HG03460 (cell line): ENCODE results near the gene IGSF6.
"Not testable (repeated sequence)": the region's sequence is repeated elsewhere in the genome, so short reads cannot be mapped to it uniquely, and the experiment has no call there.

Experiments
- ATAC-seq: cut with Tn5 transposase; IDR thresholded peaks from one replicate; pipeline ENCODE4 v1.9.1; 2021; ENCODE audit not compliant: unreplicated experiment

The IGSF6 gene

DNA sequence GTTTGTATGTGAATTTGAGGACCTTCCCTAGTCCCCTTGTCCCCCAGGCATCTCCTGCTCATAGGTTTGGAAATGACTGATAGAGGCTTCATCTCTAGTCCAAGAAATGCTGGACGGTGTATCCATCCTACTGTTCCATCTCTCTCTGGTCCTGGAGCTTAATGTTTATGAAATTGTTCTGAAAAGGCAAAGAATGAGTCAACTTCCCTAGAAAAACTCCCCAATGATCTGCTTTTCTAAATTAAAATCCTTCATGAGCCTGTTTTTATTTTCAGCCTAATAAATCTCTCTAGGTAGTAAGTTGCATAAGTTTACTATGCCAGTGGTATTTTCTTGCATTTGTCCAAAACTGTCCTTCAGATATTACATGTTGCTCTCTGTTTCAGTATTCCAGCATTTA lies 2.1 kb upstream of the IGSF6 start:
- no peak for ATAC-seq

DNA sequence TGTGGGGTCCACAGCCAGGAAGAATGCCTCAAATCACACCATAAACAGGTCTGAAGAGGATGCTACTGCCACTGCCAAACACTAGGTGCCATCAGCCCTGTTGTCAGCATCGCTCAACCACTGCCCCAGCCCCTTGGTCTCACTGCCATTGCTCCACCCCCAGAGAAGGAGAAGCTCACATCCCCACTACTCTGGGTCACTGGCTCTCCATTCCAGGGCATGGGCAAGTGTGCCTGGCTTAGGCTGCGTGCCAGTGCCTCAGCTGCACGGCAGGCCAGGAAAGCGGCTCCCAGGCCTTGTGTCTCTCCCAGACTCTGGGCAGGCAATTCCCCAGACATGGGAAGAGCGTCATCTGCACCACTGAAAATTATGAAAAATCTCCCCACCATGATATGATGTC lies 1.2 kb upstream of the IGSF6 start:
- no peak for ATAC-seq

DNA sequence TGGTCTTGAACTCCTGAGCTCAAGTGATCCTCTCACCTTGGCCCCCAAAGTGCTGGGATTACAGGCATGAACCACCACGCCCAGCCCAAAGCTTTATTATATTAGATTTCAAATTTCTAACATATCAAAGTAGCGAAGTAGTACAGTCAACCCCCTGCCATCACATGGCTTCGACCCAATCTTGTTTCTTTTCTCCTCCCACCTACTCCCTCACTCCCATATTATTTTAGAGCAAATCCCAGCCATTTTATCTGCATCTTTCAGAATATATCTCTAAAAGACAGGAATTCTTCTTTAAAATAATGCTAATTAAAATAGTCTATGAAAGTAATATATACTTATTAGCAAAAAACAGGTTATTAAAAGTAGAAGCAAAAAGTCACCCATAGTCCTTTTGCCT lies 893 bp downstream of the IGSF6 start:
- ATAC-seq: no peak

DNA sequence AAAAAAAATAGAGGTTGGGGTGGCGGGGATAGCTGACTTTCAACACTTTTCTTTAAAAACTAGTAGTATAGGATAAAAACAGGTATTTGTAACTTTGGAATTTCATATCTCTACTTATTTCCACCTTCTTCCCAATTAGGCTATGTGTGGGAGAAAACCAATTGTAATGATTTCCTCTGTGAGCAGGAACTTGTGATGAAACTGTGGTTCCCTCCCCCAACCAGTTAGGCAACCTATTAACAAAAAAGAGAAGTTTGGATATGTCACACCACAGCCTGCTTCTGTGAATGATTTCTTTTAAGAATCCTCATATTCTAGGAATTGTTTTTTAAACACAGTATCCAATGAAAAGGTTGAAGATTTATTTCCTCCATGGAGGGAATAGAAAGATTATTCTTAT lies 1.9 kb downstream of the IGSF6 start:
- ATAC-seq: no peak

DNA sequence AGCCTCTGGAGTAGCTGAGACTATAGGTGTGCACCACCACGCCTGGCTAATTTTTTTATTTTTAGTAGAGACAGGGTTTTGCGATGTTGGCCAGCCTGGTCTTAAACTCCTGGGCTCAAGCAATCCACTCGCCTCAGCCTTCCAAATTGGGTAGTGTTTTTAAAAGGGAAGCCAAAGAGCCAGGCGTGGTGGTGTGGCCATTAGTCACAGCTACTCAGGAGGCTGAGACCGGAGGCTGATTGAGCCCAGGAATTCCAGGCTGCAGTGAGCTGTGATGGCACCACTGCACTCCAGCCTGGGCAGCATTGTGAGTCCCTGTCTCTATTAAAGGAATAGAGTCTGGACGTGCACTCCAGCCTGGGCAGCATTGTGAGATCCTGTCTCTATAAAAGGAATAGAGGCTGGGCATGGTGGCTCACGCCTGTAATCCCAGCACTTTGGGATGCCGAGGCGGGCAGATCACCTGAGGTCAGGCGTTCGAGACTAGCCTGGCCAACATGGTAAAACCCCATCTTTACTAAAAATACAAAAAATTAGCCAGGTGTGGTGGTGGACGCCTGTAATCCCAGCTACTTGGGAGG lies 2.5 kb downstream of the IGSF6 start:
- ATAC-seq: not testable (repeated sequence)

DNA sequence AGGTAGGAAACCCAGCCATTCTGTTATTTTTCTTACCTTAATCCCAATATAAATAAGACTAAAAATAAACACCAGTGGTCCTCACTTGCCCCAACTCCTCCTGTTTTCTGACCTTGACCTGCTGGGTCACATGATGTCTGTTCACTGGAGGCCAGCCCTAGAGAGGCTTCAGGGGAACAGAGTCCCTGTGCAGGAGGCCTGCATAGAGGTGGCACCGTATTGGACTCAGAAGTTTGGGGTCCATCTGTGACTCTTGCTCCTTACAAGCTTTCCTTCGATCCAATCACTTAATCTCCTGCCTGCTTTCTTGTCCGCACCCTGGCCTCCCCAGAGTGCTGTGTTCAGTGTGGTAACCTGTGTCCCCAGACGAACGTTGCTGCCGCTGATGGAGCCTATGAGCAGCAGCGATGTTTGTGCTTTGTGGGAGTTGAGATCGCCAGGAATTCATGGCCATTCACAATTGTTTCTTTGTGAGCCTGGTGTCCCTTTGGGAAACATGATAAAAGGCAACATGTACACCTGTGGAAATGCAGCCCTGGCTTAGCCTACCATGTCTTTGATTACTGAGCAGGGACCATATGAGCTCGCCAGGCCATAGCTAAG lies 4.7 kb downstream of the IGSF6 start:
- no peak for ATAC-seq

DNA sequence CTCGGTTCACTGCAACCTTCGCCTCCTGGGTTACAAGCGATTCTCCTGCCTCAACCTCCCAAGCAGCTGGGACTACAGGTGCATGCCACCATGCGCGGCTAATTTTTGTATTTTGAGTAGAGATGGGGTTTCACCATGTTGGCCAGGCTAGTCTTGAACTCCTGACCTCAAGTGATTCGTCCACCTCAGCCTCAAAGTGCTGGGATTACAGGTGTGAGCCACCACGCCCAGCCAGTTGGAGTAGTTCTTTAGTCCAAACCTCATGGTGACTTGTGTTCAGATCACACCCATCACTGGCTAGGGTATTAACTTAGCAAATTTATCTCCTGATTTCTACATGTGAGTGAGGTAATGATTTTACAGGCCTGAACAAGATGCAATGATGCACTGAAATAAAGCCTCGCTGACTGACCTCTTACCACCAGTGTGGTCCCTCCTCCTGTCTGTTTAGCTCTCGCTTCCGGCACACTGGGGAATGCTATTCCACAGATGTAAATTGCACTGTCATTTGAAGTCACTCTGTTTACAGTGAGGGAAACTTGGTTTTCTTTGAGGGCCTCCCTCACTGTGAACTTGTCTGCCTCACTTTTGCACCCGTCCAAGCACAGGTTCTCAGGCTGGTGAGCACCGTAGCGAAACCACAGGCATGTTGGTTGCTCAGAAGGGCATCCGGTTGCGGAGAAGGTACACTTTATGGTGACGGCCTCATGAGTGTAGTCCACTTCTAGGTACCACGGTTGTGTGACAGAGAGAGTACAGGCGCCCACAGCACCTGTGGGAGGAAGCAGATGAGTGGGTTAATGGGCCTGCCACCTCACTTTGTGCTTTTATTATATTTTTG lies 5.5 kb downstream of the IGSF6 start:
- peak; percentile 88 for ATAC-seq

DNA sequence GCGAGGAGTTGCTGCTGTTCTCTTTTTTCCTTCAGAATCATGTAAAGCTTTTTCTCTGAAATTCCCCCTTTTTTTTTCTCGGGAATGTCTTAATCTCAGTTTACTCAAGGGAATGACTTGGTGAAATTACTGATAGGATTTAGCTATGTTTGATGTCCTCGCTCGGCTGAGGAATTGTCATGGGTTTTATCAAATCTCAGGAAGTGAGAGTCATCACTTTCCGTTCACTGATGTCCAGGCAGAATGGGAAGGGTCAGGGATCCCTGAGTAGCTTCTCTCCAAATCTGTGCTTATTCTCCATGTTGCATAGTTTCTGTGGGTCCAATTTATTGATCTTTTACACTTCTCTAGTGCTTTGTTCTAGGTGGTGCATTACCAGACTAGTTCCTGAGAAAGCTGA lies 6.3 kb downstream of the IGSF6 start:
- no peak for ATAC-seq

DNA sequence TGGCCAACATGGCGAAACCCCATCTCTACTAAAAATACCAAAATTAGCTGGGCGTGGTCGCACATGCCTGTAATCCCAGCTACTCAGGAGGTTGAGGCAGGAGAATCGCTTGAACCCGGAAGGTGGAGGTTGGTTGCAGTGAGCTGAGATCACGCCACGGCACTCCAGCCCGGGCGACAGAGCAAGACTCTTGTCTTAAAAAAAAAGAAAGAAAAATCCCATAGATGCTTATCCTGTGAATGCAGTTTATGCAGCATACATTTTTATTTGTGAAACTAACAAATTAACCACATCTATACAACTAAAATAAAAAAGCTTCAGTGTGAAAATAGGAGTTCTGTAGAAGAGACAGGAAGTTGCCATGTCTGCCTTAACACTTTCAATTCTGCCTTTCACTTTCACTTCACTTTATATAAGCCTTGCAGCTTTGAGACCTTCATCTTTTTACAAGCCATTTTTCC lies 7.1 kb downstream of the IGSF6 start:
- ATAC-seq: no peak

DNA sequence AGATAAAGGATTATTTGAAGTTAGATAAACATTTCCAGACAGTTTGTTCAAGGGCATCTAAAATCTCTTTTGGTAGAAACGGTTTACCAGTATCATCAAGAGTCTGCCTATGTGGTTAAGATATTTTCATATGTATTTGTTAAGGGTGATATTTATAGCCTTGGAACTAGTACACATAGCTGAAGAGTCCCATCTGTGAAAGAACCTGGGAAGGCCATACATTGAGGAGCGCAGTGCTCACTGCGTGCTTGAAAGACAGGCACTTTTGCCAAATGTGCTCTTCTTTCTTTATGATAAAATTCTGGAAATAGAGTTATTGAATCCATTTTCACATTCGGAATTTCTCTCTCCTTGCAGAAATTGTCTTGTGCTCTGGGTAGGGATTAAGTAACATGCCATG lies 7.7 kb downstream of the IGSF6 start:
- no peak for ATAC-seq

DNA sequence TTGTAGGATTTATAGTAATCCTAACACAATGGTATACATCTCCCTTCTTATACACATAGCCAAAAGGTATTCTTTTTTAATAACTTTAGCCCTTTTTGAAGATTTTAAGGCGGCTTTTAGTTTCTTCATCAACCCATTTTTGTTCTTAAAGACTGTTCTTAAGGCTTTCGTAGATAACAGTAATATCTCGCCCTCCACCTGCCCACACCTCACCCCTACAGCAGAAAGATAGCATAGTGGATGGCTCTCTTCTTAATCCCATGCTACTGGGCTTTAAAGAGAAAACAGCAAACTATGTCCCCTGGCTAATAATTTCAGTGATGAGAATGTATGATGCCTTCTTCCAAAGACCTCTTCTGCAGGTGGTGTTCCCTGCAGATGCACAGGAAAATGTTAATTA lies 8.6 kb downstream of the IGSF6 start:
- ATAC-seq: no peak

DNA sequence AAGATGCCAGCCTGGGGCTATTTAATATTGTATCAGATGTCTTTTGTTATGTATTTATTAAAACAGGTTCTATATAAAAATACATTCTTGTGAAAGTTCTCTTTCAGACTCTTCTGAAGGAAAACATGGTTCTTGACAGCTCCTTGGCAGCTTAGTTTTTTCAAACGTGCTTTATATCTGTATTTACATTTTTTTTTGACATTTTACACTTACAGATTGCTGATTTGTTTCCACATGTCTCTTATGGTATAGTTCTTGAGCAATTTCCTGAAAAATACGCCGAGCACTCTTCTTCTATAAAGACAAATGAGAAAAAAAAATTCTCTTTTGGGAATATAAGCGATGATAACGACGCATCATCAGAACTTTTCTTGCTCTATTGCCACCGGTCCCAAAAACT lies 9.5 kb downstream of the IGSF6 start:
- no peak for ATAC-seq

DNA sequence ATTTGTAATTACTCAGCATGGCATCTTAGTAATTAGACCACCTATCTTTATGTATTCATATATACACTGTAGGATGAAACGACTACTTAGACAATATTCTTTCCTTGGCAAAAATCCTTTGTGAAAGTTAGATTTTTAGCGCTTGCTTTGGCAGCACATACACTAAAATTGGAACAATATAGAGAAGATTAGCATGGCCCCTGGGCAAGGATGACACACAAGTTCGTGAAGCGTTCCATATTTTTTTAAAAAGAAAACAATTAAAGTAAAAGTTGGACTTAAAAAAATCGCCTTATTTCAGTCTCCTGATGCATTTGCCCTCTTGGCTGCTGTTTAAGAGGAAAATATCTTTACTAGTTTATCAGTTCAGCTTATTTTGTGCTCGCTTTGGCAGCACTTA lies 10.5 kb downstream of the IGSF6 start:
- ATAC-seq: no peak

DNA sequence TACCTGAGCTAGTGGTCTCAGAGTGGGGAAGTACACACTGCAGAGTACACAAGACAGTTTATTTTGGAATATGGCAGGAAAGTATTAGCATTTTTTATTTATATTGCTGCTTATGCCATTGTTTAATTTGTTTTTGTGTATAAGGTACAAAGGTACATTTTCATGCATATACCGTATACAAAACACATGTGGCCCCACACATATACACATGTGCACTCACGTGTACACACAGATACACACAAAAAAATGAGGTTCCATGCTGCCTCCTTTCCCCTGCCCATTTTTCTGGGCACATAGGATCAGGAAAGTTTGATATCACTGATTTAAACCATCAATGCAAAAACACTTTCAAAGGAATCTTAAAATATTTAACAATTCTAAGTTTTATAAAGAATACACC lies 12.9 kb downstream of the IGSF6 start:
- no peak for ATAC-seq

DNA sequence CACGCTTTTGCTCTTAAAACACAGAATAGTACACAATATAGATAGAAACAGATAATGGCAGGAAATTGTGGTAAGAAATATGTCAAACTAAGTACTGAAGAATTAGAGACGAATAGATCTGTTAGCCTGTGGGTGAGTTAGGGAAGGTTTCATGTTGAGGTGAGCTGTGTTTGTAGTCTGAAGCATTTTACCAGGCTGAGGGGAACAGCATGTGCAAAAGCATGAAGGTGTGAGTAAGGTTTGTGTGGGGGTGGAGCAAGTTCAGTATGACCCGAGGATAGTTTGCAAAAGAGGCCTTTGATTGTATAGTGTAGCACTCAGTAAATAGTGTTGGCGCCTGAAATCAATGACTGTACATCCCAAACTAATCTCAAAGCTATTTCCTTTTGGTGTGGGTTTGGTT lies 13.8 kb downstream of the IGSF6 start:
- no peak for ATAC-seq

DNA sequence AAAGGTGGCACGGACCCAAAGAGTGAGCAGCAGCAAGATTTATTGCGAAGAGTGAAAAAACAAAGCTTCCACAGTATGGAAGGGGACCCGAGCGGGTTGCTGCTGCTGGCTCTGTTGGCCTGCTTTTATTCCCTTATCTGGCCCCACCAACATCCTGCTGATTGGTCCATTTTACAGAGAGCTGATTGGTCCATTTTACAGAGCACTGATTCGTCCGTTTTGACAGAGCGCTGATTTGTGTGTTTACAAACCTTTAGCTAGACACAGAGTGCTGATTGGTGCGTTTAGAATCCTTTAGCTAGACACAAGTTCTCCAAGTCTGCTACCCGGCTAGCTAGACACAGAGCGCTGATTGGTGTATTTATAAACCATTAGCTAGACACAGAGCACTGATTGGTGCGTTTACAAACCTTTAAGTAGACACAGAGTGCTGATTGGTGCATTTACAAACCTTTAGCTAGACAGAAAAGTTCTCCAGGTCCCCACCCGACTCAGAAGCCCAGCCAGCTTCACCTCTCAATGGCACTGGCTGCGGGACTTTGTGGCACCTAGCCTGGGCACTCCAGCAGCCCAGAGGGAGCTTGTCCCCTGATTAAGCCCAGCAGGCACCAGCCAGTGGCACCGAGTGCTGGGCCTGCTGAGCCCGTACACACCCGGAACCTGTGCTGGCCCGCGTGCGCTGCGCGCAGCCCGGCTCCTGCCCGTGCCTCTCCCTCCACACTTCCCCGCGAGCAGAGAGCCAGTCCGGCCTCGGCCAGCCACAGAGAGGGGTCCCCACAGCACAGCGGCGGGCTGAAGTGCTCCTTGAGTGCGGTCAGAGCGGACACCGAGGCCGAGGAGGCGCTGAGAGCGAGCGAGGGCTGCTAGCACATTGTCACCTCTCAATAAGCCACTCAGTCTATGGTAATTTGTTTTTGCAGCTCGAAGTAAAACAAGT lies 15.1 kb downstream of the IGSF6 start:
- no peak for ATAC-seq

DNA sequence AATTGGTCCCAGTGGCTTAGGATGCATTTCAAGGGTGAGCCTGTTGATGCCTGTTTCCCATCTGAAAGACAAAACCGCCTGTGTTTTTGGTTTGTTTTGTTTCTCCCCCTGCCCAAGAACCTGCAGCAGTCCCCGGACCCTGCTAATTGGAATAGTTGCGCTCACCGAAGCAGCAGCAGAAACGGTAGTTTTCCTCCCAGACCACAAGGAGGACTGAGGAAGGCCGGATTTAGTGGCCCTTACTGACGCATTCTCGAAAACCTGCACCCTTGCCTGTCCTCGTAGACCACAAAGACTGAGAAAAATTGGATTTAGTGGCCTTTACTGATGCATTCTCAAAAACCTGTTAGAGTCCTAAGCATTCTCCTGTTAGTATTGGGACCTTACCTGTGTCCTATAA lies 16.7 kb downstream of the IGSF6 start:
- not testable (repeated sequence) for ATAC-seq

DNA sequence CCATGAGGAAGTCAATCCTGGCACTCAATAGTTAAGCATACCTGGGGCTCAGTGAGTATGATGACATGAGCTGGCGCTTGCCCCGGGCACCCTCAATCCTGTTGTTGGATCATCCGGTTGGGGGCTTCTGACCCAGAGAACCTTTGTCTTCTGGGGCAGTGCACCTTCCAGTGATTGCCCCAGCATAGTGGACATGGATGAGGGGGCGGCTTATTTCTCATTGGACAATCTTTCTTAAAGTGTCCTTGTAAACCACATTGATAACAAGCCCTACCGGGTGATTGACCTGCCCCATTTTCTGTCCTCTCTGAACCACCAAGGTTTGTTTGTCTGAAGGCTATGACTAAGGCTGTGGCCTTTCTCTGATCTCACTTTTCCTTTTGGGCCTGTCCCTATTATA lies 18.2 kb downstream of the IGSF6 start:
- no peak for ATAC-seq

DNA sequence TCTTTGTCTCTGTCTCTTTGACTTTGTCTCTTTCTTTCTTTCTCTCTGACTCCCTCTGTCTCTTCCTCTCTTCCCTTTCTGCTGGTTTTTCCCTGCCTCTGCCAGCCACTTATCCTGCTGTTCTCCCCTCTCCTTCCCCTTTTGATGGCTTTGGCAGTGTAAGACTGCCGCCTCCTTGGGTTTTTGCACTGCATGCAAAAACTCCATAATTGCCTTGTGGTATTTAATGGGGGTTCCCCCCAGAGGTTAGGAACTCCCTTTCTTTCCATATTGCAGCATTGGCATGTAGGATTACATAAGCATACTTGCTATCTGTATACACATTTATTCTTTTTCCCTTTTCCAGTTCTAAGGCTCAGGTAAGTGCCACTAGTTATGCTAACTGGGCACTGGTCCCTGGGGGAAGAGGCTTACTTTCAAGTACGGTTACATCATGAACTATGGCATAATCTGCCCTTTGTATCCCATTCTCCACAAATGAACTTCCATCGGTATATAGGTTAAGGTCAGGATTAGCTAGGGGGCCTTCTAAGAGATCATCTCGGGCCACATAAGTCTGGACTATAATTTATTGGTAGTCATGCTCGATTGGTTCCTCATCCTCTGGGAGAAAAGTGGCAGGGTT lies 20.3 kb downstream of the IGSF6 start:
- ATAC-seq: not testable (repeated sequence)

DNA sequence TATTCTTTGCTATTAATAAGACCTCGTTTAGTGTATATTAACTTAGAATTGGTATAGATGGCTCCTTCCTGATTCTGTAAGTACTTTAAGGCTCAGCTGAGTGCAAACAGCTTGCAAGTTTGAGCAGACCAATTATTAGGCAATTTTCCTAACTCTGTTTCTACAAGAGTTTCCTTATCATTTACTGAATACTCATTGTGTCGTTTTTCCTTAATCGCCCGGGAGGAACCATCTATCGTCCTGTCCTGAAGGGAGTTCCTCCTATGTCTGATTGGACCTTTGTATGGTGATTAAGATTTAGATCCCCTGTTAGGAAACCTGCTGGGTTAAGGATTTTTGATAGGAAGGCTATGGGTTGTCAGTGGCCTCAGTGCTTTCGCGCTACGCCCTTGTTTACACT lies 21.0 kb downstream of the IGSF6 start:
- not testable (repeated sequence) for ATAC-seq

DNA sequence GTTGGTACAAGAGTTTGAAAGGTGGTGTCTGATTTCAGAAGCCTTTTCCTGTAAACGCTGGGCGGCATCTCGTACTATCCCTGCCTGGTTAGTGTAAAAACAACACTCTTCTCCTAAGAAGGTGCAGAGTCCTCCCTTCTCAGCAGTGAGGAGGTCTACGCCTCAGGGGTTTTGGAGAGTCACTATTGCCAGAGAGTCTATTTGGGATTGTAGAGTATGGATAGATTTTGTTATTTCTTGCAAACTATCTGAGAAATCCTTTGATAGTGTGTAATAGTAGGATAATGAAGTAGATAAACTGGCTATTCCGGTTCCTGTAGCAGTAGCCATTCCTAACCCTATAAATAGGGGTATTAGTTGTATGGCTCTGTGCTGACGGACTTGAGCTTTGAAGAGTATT lies 21.5 kb downstream of the IGSF6 start:
- not testable (repeated sequence) for ATAC-seq
